Fibroblast of mammary gland (primary cell): ENCODE results near the gene ARL6IP6.
"Not testable (repeated sequence)": the region's sequence is repeated elsewhere in the genome, so short reads cannot be mapped to it uniquely, and the experiment has no call there.

Experiments used
- DNase-seq: peaks from one replicate; pipeline ENCODE4 v3.0.0-alpha.2; 2010; ENCODE audit warnings: low read depth
- H3K4me3 ChIP-seq: 2 replicates; pipeline ENCODE4 v1.5.1; 2011; ENCODE audit warnings: low read depth, mild to moderate bottlenecking, low read length, moderate library complexity; ENCODE audit not compliant: control insufficient read depth
- TF ChIP-seq, protein P1 (sequence below): conservative IDR thresholded peaks from 2 replicates; pipeline ENCODE4 v1.5.1; 2011; ENCODE audit warnings: low read depth, low read length, inconsistent platforms; ENCODE audit not compliant: control insufficient read depth, insufficient read depth

Gene ARL6IP6

GRCh38 chr2:152720794-152721193 lies 2.4 kb downstream of the ARL6IP6 start:
- no peak overlapping the region for H3K4me3 ChIP-seq
- TF ChIP-seq, protein P1, sequence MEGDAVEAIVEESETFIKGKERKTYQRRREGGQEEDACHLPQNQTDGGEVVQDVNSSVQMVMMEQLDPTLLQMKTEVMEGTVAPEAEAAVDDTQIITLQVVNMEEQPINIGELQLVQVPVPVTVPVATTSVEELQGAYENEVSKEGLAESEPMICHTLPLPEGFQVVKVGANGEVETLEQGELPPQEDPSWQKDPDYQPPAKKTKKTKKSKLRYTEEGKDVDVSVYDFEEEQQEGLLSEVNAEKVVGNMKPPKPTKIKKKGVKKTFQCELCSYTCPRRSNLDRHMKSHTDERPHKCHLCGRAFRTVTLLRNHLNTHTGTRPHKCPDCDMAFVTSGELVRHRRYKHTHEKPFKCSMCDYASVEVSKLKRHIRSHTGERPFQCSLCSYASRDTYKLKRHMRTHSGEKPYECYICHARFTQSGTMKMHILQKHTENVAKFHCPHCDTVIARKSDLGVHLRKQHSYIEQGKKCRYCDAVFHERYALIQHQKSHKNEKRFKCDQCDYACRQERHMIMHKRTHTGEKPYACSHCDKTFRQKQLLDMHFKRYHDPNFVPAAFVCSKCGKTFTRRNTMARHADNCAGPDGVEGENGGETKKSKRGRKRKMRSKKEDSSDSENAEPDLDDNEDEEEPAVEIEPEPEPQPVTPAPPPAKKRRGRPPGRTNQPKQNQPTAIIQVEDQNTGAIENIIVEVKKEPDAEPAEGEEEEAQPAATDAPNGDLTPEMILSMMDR, result no peak
- DNase-seq, result no peak

DNA sequence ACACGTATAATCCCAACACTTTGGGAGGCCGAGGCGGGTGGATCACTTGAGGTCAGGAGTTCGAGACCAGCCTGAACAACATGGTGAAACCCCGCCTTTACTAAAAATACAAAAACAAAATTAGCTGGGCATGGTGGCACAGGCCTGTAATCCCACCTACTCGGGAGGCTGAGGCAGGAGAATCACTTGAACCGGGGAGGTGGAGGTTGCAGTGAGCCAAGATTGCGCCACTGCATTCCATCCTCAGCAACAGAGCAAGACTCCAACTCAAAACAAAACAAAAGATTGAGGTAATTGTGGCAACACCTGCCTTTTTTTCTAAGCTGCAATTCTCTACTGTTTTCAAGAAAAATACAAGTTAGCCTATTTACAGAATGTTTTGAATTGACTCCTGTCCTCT lies 4.2 kb downstream of the ARL6IP6 start:
- not testable (repeated sequence) for DNase-seq, H3K4me3 ChIP-seq

DNA sequence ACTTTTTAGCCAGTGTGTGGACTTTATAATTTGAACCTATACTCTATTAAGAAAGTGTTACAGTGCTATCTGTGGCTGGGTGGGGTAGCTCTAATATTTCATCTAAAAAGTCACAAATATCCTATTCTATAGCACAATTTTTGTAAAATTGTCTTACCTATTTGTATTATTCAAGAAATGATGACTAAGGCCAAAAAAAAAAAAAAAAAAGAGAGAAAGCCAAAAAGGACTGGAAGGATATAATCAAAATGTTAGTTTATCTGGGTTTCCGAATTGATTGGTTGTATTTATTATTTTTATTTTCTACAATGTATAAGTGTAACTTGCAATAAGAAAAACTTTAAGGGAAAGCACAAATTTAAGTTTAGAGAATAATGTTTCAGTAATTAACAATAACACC lies 5.5 kb downstream of the ARL6IP6 start:
- no peak for DNase-seq
- TF ChIP-seq, protein P1, result no peak
- H3K4me3 ChIP-seq, result no peak overlapping the region

GRCh38 chr2:152729844-152730243 lies 11.4 kb downstream of the ARL6IP6 start:
- DNase-seq, result no peak
- H3K4me3 ChIP-seq, result no peak overlapping the region
- TF ChIP-seq, protein P1, result no peak

DNA sequence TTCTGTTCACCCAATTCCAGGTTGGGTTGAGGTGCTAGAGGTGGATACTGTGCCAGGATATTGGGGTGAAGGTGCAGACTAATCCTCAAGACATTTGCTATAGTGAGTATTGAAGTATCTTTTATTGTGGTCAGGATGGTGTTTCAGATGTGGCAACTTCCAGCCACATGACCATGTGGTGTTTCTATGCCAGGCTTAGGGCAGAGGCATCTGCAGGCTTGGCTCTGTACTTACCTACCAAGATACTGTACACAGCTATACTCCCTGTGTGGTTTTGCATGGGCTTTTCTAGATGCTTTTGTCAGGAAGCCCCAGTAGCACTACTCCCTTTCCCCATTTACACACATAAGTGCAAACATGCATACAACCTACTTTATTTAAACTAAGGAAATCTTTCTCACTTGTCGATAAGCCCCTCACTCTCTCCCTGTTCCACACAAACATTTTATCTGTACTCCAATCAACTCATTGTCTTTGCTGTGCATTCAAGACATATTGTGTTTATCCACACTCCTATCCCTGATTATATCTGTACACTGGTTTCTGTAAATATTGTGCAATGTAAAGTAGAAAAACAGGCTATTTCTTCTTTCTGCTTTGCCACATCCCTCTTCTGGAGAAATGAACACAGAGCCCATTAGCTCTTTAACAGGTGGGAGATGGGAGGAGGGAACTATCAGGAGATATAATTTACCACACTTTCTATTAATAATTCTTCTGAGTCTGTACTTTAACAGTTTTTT lies 12.3 kb downstream of the ARL6IP6 start:
- DNase-seq, result peak; percentile 30
- TF ChIP-seq, protein P1, result no peak
- H3K4me3 ChIP-seq, result no peak overlapping the region

DNA sequence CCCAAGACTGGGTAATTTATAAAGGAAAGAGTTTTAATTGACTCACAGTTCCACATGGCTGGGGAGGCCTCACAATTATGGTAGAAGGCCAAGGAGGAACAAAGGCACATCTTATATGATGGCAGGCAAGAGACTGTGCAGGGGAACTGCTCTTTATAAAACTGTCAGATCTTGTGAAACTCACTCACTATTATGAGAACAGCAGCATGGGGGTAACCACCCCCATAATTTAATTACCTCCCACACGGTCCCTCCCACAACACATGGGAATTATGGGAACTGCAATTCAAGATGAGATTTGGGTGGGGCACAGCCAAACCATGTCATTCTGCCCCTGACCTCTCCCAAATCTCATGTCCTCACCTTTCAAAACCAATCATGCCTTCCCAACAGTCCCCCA lies 19.1 kb downstream of the ARL6IP6 start:
- H3K4me3 ChIP-seq, DNase-seq: not testable (repeated sequence)

GRCh38 chr2:152738438-152738837 lies 20.0 kb downstream of the ARL6IP6 start:
- TF ChIP-seq, protein P1, result no peak
- no peak for DNase-seq
- no peak overlapping the region for H3K4me3 ChIP-seq

- not testable (repeated sequence) for DNase-seq, H3K4me3 ChIP-seq
These were observed 21.3 kb downstream of the ARL6IP6 start for GRCh38 chr2:152739705-152740104.
